GM19372 (cell line): ENCODE data around the gene CLEC16A.

Source experiments
- ATAC-seq: cut with Tn5 transposase; IDR thresholded peaks from one replicate; pipeline ENCODE4 v1.9.1; 2021; ENCODE audit warnings: mild to moderate bottlenecking, low read depth, moderate library complexity; ENCODE audit not compliant: unreplicated experiment

CLEC16A gene

DNA sequence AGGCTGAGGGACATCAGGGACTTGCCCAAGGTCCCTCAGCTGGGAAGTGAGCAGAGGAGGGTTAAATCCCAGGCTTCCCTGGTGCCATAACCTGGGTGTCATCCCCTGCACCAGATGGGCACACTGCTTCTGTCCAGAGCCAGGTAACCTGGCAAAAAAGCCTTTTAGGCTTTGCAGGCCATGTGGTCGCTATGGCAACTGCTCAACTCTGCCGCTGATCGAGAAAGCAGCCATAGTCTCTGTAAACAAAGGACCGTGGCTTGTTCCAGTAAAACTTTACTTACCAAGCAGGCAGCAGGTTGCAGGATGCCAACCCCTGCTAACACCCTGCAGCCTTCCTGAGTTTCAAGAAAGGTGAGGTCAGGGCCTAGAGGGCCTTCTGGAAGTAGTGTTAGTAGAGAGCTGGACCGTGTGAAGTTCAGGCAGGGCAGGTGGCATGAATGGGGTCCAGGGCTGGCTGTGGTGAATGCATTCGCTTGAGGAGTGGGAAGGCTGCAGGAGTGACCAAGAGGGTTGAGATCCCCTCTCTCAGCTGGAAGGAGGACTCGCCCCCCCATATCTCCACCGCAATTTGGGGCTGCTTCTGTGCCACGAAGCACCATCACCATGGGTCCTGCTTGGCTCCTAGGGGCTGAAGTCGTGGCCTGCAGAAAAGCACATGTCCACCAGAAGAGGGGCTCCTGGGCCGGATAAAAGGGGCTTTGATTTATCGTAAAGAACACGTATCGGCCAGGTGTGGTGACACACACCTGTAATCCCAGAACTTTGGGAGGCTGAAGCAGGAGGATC, 220.3 kb downstream of the CLEC16A start:
- ATAC-seq, result no peak

DNA sequence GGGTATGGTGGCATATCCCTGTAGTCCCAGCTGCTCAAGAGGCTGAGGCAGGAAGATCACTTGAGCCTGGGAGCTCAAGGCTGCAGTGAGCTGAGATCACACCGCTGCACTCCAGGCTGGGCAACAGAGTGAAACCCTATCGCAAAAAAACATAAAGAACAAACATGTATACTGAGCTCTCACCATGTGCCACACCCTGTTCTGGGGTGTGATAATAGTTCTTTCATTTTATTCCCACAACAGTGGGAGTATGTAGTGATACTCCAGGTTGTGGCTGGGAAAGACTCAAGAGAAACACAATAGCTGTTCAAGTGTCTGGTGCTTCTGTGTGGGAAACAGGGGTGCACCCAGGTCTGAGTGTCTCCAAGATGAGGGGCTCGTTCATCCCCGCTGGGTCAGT, 221.0 kb downstream of the CLEC16A start:
- no peak for ATAC-seq

DNA sequence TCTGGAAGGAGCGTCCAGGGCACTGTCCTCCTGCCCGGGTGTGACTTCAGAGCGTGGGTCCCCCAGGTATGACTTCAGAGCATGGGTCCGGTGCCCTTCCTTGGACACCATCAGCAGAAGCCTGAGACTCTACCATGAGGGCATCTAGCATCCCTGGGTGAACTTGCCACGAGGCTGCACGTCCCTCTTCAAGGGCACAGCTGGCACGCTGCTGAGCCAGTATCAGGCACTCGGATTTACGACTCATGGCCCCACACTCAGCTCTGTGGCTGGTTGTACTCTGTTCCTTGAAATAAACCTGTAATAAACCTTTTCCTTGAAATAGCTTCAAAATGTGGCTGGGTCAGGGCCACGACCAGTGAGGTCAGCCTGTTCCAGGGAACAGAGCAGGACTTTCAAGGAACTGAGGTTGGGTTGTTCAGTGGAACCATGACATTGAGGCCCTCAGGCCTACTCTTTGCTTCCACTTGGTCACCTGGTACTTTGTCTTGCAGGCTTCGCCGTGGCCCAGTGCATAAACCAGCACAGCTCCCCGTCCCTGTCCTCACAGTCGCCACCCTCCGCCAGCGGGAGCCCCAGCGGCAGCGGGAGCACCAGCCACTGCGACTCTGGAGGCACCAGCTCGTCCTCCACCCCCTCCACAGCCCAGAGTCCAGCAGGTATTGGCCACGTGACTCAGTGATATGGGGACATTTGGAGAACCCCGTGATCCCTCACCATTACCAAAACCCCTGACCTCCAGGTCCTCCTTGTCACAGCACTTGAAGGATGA, 221.7 kb downstream of the CLEC16A start:
- no peak for ATAC-seq

GRCh38 chr16:11167581-11167980, 223.2 kb downstream of the CLEC16A start:
- no peak for ATAC-seq

DNA sequence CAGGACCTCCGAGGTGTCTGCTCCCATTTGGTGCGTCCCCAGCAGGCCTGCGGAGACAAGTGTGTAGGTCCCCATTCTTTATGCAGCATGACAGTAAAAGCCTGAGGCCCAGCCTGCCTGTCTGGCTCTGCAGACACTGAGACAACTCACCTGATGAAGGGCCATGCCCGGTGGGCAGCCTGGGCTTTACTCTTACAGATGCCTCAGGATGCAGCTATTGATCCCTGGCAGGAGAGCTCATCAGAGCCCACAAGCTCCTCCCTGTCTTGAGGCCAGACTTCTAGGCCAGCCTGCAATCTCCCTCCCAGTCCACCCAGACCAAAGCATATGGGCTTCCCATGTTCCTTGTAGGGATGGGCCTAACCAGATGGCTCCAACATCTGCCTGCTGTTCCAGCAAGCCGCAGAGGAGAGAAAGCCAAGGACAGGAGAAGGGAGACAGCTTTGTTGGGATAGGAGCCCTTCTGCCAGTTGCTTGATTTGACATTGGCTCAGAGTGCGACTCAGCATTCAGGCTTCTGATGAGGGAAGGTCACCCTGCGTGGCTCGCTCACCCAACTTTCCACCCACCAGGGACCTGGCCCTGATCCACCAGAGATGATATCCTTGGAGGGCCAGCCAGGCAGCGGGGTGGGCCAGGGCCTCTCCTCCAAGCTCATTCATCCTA, 224.2 kb downstream of the CLEC16A start:
- ATAC-seq, result no peak

DNA sequence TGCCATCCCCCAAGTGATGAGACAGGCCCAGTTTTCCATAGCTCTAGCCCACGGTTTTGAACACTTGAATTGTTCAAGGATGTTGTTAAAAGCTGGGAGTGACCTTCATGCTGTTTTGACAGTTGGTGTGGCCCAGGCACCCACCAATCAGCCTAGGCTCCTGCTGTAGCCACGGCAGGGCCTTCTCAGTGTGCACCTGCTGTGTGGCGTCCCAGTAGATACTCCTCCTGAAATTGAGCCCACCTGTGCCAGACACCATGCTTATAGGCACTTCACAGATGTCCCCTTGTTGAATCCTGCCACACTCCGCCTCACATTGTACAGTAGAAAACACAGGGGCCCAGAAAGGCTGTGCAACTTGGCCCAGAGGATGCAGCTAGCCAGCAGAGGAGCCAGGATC, 225.3 kb downstream of the CLEC16A start:
- no peak for ATAC-seq

- ATAC-seq, result no peak
Observed at GRCh38 chr16:11170201-11170600, 225.8 kb downstream of the CLEC16A start.

DNA sequence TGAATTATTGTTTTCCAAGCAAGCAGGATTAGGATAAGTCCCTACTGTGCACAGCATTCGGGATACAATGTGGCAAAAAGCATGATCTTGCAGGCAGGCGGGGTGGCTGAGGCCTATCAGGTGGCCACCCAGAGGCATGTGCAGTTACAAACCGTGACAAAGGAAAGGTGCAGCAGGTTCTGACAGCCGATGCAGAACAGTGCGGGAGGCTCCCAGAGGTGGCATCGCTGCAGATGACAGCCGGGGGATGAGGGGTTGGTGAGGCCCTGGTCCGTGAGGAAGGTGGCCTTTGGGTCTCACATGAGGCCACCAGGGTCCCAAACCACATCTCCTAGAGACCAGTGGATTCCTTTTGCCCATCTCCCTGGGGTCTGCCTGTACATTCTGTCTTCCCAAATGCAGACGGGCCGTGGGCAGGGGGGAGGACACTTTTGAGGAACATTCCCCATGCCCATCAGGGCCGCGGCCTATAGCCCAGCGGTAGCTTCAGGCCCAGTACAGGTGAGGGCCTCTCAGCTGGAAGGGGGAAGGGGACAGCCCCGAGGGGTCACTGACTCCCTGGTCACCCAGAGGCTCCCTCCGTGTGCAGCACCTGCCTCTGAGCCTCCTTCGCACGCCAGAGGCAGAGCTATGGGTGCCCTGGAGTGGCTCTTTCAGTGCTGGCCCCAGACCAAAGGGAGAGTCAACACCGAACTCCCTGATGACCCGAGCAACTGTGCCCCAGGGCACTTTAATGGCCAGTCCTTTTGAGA, 226.5 kb downstream of the CLEC16A start:
- ATAC-seq, result no peak

GRCh38 chr16:11171448-11171709, 227.0 kb downstream of the CLEC16A start:
- ATAC-seq, result no peak

GRCh38 chr16:11171757-11172299, 227.5 kb downstream of the CLEC16A start:
- no peak for ATAC-seq

DNA sequence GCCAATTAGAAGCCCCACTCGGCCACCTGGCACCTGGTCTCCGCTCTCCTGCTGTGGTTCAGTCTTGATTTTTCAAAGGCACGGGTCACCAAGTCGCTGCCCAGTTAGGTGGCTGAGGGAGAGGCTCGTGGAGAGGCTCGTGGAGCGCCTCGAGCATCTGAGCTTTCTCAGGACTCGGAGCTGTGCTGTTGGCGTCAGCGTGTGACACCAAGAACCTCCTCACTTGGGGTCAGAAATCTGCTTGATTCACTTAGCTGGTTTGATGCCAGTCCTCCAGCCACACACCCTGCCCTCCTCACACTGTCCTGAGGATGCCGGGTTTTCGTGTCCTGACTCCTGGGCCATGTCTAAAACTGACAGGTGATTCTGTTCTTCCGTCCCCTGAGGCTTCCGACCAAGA, 229.1 kb downstream of the CLEC16A start:
- ATAC-seq, result no peak

DNA sequence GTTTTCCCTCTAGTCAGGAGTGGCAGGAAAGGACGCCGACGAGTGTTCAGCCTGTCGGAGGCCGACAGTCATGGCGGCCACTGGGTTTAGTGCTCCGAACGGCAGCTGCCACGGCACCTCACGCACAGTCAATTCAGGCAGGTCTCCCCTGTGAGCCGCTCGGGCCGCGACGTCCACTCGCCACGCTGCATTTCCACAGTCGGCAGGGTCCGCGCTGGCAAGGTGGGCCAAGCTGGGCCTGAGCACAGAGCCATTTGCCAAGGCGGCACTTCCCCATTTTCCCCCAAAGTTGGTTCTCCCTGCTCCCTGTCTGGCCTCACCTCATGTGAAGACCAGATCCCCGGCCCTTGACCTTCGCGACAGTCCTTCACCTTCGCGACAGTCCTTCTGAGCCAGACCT, 229.8 kb downstream of the CLEC16A start:
- ATAC-seq, result no peak

DNA sequence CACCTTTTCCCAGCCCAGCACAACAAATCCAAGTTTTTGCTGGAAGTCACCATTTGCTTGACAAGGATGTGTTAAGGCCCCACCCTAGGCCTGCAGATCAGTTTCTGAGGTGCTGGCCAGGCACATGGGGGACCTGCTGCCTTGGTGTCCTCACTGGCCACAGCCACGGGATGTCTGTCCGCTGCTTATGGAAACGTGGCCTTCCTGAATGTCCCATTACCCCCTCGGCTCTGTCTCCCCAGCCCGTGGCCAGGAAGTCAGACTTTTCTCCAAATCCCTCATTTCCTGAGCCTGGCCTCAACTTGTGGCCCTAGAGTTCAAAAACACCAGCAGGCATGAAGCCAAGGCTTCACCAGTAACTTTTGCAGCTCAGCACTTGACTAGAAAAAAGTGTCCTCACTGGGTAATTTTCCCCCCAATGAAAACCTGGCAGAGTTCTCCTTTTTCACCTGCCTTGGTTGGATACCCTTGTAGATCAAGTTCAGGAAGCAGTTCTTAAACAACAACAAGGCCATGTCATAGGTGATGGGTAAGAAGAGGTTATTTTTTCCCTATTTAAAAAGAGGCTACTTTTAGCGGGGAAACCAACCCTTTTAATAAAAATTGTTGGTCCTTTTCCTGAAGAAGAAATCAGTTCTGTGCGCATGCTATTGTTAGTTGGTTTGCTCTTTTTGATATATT, 230.9 kb downstream of the CLEC16A start:
- no peak for ATAC-seq

DNA sequence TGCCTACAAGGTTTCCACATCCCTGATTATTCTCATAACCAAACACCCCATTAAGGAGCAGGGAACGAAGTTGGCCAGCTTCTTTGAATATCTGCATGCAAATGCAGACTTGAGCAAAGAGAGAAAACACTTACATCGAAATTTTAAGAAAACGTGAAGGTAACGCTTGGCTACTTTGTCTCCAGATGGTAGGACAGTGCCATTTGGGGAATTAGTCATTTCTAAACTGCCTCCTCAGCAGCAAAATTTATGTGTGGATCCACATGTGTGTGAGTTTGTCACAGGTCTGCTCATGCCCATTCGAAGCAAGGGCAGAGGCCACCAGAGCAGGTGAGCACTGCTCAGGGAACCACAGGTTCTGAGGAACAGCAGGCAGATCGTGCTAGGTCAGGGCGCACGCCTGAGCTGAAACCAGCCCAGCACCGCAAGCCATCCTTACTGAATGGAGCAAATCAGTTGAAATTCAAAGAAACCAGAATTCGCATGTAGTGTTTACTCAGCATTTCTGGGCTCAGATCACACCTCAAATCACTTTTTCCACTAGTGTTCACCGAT, 231.5 kb downstream of the CLEC16A start:
- peak; percentile 44 for ATAC-seq

GRCh38 chr16:11177578-11178160, 233.3 kb downstream of the CLEC16A start:
- ATAC-seq, result no peak

DNA sequence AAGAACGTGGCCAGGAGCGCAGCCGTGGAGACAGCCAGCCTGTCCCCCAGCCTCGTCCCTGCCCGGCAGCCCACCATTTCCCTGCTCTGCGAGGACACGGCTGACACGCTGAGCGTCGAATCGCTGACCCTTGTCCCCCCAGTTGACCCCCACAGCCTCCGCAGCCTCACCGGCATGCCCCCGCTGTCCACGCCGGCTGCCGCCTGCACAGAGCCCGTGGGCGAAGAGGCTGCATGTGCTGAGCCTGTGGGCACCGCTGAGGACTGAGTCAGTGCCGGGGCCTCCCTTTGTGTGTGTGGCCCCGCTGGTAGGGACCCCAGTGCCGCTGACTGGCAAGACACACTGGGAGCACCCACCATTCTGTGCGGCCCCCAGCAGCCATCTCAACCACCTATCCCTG, 234.1 kb downstream of the CLEC16A start:
- no peak for ATAC-seq

DNA sequence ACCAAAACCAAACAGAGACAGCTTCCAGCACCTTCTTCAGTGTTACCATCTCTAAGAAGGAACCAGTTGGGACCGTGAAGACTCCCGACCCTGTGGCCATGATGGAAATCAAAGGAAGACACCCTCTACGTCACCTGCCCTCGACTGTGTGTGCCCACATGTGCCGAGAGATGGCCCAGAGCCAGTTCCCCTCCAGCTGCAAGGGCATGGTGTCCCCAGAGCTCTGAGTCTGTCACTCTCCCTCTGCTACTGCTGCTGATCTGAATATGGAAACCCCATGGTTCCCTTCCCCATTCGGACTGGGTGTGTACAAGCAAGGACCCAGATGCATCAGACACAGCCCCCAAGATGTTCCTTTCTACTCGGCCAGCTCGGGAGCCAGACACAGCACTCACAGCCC, 235.2 kb downstream of the CLEC16A start:
- ATAC-seq, result no peak

DNA sequence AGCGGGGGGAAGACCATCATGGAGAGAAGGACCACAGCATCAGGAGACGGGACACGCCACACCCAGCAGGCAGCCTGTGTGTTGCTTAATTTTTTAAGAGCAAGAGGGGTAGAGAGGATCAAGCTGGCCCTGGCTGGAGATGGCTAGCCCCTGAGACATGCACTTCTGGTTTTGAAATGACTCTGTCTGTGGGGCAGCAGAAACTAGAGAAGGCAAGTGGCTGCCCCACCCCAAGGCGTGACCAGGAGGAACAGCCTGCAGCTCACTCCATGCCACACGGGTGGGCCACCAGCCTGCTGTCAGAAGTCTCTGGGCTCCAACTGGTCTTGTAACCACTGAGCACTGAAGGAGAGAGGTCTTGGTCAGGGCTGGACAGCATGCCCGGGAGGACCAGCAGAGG, 236.1 kb downstream of the CLEC16A start:
- no peak for ATAC-seq

GRCh38 chr16:11181242-11181898, 237.0 kb downstream of the CLEC16A start:
- no peak for ATAC-seq
